K562 (cell line): Measurements from ENCODE around the gene C1QTNF5. TPM values are rescaled to one million over a fixed set of nuclear protein-coding genes. Genes with fewer than 3 reads are reported as not detected.

Experiments
- ARHGAP35 ChIP-seq: fragments of 450-650 bp; IDR thresholded peaks from 2 replicates; pipeline ENCODE4 v1.6.1; 2018; ENCODE audit not compliant: partially characterized antibody
- BDP1 ChIP-seq: IDR thresholded peaks from 3 replicates; pipeline ENCODE4 v1.6.1; 2011; ENCODE audit not compliant: insufficient read length, insufficient read depth
- BRD4 ChIP-seq: fragments of 200-600 bp; sonication (generic); IDR thresholded peaks from 2 replicates; pipeline ENCODE4 v1.6.1; 2017; ENCODE audit warnings: inconsistent platforms
- CBFA2T3 ChIP-seq: fragments of 450-650 bp; IDR thresholded peaks from 2 replicates; pipeline ENCODE4 v1.6.1; 2017
- DACH1 ChIP-seq: fragments of 450-650 bp; IDR thresholded peaks from 2 replicates; pipeline ENCODE4 v1.6.1; 2018; ENCODE audit not compliant: partially characterized antibody
- FOSL1 ChIP-seq: fragments of 200-800 bp; sonication (Bioruptor generic); conservative IDR thresholded peaks from 2 replicates; pipeline ENCODE4 v1.6.1; 2016; ENCODE audit warnings: missing genetic modification characterization, missing compliant biosample characterization
- GATAD2A ChIP-seq: fragments of 450-650 bp; IDR thresholded peaks from 2 replicates; pipeline ENCODE4 v1.6.1; 2017
- HMBOX1 ChIP-seq: sonication (generic); IDR thresholded peaks from 2 replicates; pipeline ENCODE4 v1.6.1; 2016
- JUN ChIP-seq, 2 experiments: sonication (generic) in 1 of 2; formaldehyde crosslinking in 1 of 2; IDR thresholded peaks; 2 replicates each; pipeline versions ENCODE4 v1.6.1 to v1.8.0; 2012 to 2022; ENCODE audit warnings: borderline replicate concordance in 2 of 2, mild to moderate bottlenecking in 2 of 2, improper control_type of control experiment in 1 of 2, low read depth in 1 of 2, low read length in 1 of 2, missing genetic modification reagents in 1 of 2
- NRF1 ChIP-seq, 2 experiments: fragments of 450-650 bp; IDR thresholded peaks in 1 of 2; conservative IDR thresholded peaks in 1 of 2; 2 replicates each; pipeline ENCODE4 v1.6.1; 2014; ENCODE audit warnings: mild to moderate bottlenecking in 2 of 2
- POLR2G ChIP-seq: fragments of 200-400 bp; formaldehyde crosslinking; IDR thresholded peaks from 2 replicates; pipeline ENCODE4 v1.6.1; 2017; ENCODE audit warnings: low read depth, mild to moderate bottlenecking, antibody characterized with exemption, low read length, moderate library complexity
- RCOR1 ChIP-seq, 2 experiments: IDR thresholded peaks; 2 replicates each; pipeline ENCODE4 v1.6.1; 2012; ENCODE audit warnings: low read depth in 2 of 2, low read length in 2 of 2, borderline replicate concordance in 1 of 2, improper control_type of control experiment in 1 of 2
- SPI1 ChIP-seq: IDR thresholded peaks from 2 replicates; pipeline ENCODE4 v1.6.1; 2011; ENCODE audit warnings: low read depth, low read length, control low read depth, borderline replicate concordance
- UBTF ChIP-seq, 2 experiments: IDR thresholded peaks; 2 replicates each; pipeline ENCODE4 v1.6.1; 2012; ENCODE audit warnings: improper control_type of control experiment in 2 of 2, low read depth in 2 of 2, low read length in 2 of 2, borderline replicate concordance in 1 of 2
- ZKSCAN8 ChIP-seq: fragments of 200-800 bp; sonication (Bioruptor generic); IDR thresholded peaks from 2 replicates; pipeline ENCODE4 v1.6.1; 2016; ENCODE audit warnings: missing genetic modification characterization, missing compliant biosample characterization
- ZNF311 ChIP-seq: fragments of 250-450 bp; sonication (Bioruptor Pico); IDR thresholded peaks from 2 replicates; pipeline ENCODE4 v1.4.0; 2020; ENCODE audit warnings: mild to moderate bottlenecking, moderate library complexity
- polyA plus RNA-seq, 8 experiments: library from polyadenylated mRNA; depleted of rRNA in 4 of 8; stranded (reverse) in 5 of 8; unstranded in 3 of 8; fragments of >200 nt; fragmentation: Nextera tagmentation in 2 of 8; fragmentation: Illumina TruSeq in 1 of 8; extraction: Ambion mirVana in 2 of 8; extraction: Trizol in 1 of 8; gene quantifications; 2 replicates each; pipeline versions ENCODE4 v1.2.1 to v1.2.3, GENCODE V29; 2011 to 2014; ENCODE audit warnings: inconsistent platforms in 1 of 8, missing spikeins in 1 of 8
- total RNA-seq, 7 experiments: library from RNA; depleted of rRNA in 6 of 7; stranded (reverse); fragments of >200 nt in 6 of 7; fragmentation: Illumina TruSeq in 2 of 7; extraction: Trizol in 2 of 7; gene quantifications; 2 replicates each; pipeline versions ENCODE4 v1.2.1 to v1.2.3, GENCODE V29; 2011 to 2021; ENCODE audit warnings: low replicate concordance in 1 of 7
- TF ChIP-seq, protein P1 (sequence below): IDR thresholded peaks from 3 replicates; pipeline ENCODE4 v1.6.1; 2011; ENCODE audit warnings: borderline replicate concordance, mild to moderate bottlenecking; ENCODE audit not compliant: insufficient read length, insufficient read depth
- TF ChIP-seq, protein P2 (sequence below), 3 experiments: IDR thresholded peaks in 2 of 3; conservative IDR thresholded peaks in 1 of 3; 2 replicates each; pipeline ENCODE4 v1.5.1; 2011 to 2012; ENCODE audit warnings: low read length in 3 of 3, mild to moderate bottlenecking in 3 of 3, control low read depth in 2 of 3, improper control_type of control experiment in 1 of 3, inconsistent platforms in 1 of 3, low read depth in 1 of 3, mixed read lengths in 1 of 3, moderate library complexity in 1 of 3; ENCODE audit not compliant: insufficient read depth in 2 of 3
- TF ChIP-seq, protein P3 (sequence below): sonication (generic); formaldehyde crosslinking; IDR thresholded peaks from 2 replicates; pipeline ENCODE4 v1.8.0; 2022; ENCODE audit warnings: mild to moderate bottlenecking, missing genetic modification reagents

C1QTNF5 gene
- total and polyA plus RNA-seq, 9 of the 15 experiments (the other 6 are each of a cell fraction or from before 2014, with no cell fraction given) = 0.07 to 0.76 (median 0.24) TPM; not detected in 1

DNA sequence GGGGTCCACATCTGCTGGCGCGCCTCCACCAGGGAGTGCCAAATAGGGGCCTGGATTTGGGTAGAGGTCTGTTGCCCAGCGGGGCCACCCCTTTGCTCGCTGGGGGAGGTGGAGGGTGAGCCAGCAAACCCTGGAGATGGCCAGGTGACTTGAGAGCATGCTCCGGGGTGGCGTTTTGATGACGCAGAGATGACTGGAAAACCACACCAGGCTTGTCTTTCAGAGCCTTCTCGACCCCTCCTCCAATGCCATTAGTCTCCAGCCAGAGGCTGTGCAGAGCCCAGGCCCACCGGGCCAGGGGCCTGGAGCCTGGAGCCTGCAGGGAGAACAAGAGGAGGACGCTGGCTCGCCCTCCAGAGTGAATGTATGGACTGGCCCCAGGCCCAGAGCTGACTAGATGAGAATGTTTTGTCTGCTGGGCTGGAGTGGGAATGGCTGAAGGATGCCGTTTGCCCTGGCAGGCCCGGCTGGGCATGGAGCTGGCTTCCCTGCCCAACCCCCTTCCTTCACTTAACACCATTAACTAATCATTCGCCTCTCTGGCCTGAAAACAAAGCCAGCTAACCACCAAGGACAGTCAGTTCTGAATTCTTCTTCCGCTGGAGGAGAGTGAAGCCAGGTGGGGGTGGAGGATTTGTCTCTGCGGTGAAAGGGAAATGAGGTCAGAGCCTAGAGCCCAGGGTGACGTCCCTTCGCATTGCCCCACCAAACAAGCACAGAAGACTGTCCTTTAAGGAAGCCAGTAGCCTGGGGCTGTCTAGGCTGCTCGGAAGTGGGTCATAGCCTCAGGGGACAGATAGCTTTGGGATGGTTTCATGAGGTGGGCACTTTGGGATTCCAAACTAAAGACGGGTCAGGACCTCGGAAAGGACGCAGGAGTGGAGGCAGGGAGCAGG, 22.2 kb downstream of the C1QTNF5 start (continued):
- peak; percentile 68 to 74 for TF ChIP-seq NRF1 (conservative IDR thresholded peaks at IDR 0.05 in 1 of 2, IDR thresholded peaks at IDR 0.05 in 1 of 2)
- peak in 1 of 2 experiments; percentile 31; a peak in 2 of 4 replicates for TF ChIP-seq RCOR1 (IDR thresholded peaks at IDR 0.05; ENCODE audit: borderline replicate concordance in 1 of 2, low read depth in 2 of 2, low read length in 2 of 2)
- peak; percentile 48; the same call in 1 of the 2 replicates for TF ChIP-seq ZKSCAN8 (CRISPR knock-in tag)
- TF ChIP-seq GATAD2A = peak; percentile 29; the same call in 1 of the 2 replicates
- peak; percentile 48; the same call in 1 of the 2 replicates for TF ChIP-seq BRD4
- TF ChIP-seq, protein P1, sequence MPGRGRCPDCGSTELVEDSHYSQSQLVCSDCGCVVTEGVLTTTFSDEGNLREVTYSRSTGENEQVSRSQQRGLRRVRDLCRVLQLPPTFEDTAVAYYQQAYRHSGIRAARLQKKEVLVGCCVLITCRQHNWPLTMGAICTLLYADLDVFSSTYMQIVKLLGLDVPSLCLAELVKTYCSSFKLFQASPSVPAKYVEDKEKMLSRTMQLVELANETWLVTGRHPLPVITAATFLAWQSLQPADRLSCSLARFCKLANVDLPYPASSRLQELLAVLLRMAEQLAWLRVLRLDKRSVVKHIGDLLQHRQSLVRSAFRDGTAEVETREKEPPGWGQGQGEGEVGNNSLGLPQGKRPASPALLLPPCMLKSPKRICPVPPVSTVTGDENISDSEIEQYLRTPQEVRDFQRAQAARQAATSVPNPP = no peak
- peak; percentile 20 for TF ChIP-seq DACH1
- TF ChIP-seq ZNF311 (CRISPR knock-in tag) = peak; percentile 49; the same call in 1 of the 2 replicates
- TF ChIP-seq UBTF (IDR thresholded peaks at IDR 0.05; ENCODE audit: borderline replicate concordance in 1 of 2, low read depth in 2 of 2, low read length in 2 of 2) = peak in 1 of 2 experiments; percentile 52; a peak in 1 of 4 replicates
- peak; percentile 69; the same call in 1 of the 2 replicates for TF ChIP-seq JUN (IDR thresholded peaks at IDR 0.05; ENCODE audit: borderline replicate concordance, low read depth, low read length)
- no peak for TF ChIP-seq JUN (CRISPR knock-in tag; IDR thresholded peaks at IDR 0.05; ENCODE audit: borderline replicate concordance)
- TF ChIP-seq SPI1 = 0 out of 2 replicates have a peak, but pooled peaks have one; percentile 21
- peak; percentile 72; the same call in 1 of the 2 replicates for TF ChIP-seq HMBOX1
- TF ChIP-seq, protein P2, sequence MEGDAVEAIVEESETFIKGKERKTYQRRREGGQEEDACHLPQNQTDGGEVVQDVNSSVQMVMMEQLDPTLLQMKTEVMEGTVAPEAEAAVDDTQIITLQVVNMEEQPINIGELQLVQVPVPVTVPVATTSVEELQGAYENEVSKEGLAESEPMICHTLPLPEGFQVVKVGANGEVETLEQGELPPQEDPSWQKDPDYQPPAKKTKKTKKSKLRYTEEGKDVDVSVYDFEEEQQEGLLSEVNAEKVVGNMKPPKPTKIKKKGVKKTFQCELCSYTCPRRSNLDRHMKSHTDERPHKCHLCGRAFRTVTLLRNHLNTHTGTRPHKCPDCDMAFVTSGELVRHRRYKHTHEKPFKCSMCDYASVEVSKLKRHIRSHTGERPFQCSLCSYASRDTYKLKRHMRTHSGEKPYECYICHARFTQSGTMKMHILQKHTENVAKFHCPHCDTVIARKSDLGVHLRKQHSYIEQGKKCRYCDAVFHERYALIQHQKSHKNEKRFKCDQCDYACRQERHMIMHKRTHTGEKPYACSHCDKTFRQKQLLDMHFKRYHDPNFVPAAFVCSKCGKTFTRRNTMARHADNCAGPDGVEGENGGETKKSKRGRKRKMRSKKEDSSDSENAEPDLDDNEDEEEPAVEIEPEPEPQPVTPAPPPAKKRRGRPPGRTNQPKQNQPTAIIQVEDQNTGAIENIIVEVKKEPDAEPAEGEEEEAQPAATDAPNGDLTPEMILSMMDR (IDR thresholded peaks at IDR 0.05 in 2 of 3, conservative IDR thresholded peaks at IDR 0.05 in 1 of 3; ENCODE audit: insufficient read depth in 2 of 3, low read depth in 1 of 3, low read length in 3 of 3) = no peak
- TF ChIP-seq POLR2G = peak; percentile 63
- TF ChIP-seq ARHGAP35 = no peak
- TF ChIP-seq BDP1 = no peak
- peak; percentile 34 for TF ChIP-seq CBFA2T3
- TF ChIP-seq, protein P3, sequence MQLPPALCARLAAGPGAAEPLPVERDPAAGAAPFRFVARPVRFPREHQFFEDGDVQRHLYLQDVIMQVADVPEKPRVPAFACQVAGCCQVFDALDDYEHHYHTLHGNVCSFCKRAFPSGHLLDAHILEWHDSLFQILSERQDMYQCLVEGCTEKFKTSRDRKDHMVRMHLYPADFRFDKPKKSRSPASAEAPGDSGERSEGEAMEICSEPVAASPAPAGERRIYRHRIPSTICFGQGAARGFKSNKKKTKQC (CRISPR knock-in tag) = peak; percentile 50; the same call in 1 of the 2 replicates
- peak; percentile 55 for TF ChIP-seq FOSL1 (tag)
